ENCODE measurements around the gene NAT8L.

DNA sequence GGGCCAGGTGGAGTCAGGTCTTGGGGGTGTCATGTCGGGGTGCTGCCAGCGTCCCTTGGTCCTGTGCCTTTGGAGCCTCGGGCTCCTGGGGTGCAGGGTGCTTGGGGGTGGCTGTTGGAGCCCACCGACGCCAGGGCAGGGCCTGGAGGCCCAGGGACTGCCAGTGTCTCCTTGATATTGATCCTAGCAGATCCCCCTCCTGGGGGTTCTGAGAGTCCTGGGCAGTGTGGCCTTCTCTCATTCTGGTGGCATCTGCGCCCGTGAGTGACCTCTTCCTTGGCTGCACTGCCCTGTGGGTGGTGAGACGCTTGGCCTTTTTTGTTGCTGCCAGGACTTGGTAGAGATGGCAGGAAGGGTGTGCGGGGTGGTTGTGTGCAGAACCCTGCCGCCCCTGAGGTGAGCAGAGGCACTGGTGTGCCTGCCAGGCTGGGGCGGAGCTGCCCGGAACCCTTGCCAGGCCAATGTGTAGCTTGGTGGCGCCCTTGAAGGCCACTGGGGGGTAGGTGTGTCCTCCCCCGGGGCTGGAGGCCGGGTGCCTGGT is 7.0 kb downstream of the NAT8L start:
- TF ChIP-seq, protein P1, sequence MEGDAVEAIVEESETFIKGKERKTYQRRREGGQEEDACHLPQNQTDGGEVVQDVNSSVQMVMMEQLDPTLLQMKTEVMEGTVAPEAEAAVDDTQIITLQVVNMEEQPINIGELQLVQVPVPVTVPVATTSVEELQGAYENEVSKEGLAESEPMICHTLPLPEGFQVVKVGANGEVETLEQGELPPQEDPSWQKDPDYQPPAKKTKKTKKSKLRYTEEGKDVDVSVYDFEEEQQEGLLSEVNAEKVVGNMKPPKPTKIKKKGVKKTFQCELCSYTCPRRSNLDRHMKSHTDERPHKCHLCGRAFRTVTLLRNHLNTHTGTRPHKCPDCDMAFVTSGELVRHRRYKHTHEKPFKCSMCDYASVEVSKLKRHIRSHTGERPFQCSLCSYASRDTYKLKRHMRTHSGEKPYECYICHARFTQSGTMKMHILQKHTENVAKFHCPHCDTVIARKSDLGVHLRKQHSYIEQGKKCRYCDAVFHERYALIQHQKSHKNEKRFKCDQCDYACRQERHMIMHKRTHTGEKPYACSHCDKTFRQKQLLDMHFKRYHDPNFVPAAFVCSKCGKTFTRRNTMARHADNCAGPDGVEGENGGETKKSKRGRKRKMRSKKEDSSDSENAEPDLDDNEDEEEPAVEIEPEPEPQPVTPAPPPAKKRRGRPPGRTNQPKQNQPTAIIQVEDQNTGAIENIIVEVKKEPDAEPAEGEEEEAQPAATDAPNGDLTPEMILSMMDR (IDR thresholded peaks at IDR 0.05): no peak
- no peak for TF ChIP-seq POLR2A (IDR thresholded peaks at IDR 0.05)
